ENCODE results near the gene PTPRN2.

The PTPRN2 gene

GRCh38 chr7:158098125-158099030 is 489.2 kb downstream of the PTPRN2 start:
- no peak overlapping the region for H3K4me3 ChIP-seq (ENCODE audit: low read depth, low read length)
- no peak for TF ChIP-seq CTCF (IDR thresholded peaks at IDR 0.05; ENCODE audit: borderline replicate concordance, insufficient read depth, low read depth, low read length)

- no peak for TF ChIP-seq CTCF (IDR thresholded peaks at IDR 0.05; ENCODE audit: borderline replicate concordance, insufficient read depth, low read depth, low read length)
Observed at GRCh38 chr7:158097453-158098124, 490.0 kb downstream of the PTPRN2 start.

GRCh38 chr7:158097106-158097452 is 490.5 kb downstream of the PTPRN2 start:
- TF ChIP-seq CTCF (IDR thresholded peaks at IDR 0.05; ENCODE audit: borderline replicate concordance, insufficient read depth, low read depth, low read length) = no peak
- no peak overlapping the region for H3K4me3 ChIP-seq (ENCODE audit: low read depth, low read length)

More at GRCh38 chr7:158097453-158098124, 490.0 kb downstream of the PTPRN2 start:
- no peak overlapping the region for H3K4me3 ChIP-seq (ENCODE audit: low read depth, low read length)

GRCh38 chr7:158096582-158096981 is 491.0 kb downstream of the PTPRN2 start:
- H3K4me3 ChIP-seq (ENCODE audit: low read depth, low read length) = no peak overlapping the region
- TF ChIP-seq CTCF (IDR thresholded peaks at IDR 0.05; ENCODE audit: borderline replicate concordance, insufficient read depth, low read depth, low read length) = no peak

GRCh38 chr7:158094671-158095226 is 492.9 kb downstream of the PTPRN2 start:
- no peak overlapping the region for H3K4me3 ChIP-seq (ENCODE audit: low read depth, low read length)
- no peak for TF ChIP-seq CTCF (IDR thresholded peaks at IDR 0.05; ENCODE audit: borderline replicate concordance, insufficient read depth, low read depth, low read length)

- no peak overlapping the region for H3K4me3 ChIP-seq (ENCODE audit: low read depth, low read length)
Observed at GRCh38 chr7:158094046-158094445, 493.6 kb downstream of the PTPRN2 start.

More at GRCh38 chr7:158094046-158094445, 493.6 kb downstream of the PTPRN2 start:
- no peak for TF ChIP-seq CTCF (IDR thresholded peaks at IDR 0.05; ENCODE audit: borderline replicate concordance, insufficient read depth, low read depth, low read length)
